K562 (cell line): ENCODE data around the gene CPLANE2. TPM values are rescaled to one million over a fixed set of nuclear protein-coding genes. Genes with fewer than 3 reads are reported as not detected.
A peak's percentile ranks its signal among the peaks of the same experiment; 100 is the strongest.

Source experiments
- ATAC-seq: fragments of 200-7000 bp; cut with Tn5 transposase; 3 replicates; pipeline ENCODE4 v1.9.1; 2020; ENCODE audit warnings: moderate library complexity
- BruUV-seq: library from RNA; stranded (reverse); fragments of 400-500 nt; replicated peaks from 2 replicates; lab custom pipeline; 2021; lab: Mats Ljungman, UMichigan
- CTCF ChIA-PET: fragments of 300-600 bp; formaldehyde crosslinking; extraction: SDS; loops from one replicate; lab custom pipeline; 2021; ENCODE audit warnings: low intra/inter-chr PET ratio; lab: Yijun Ruan, JAX
- POLR2A ChIA-PET: fragments of 300-600, 350-650 bp; sonication (Branson Sonifier 250); formaldehyde crosslinking; extraction: SDS; loops from one replicate; lab custom pipeline; 2021; ENCODE audit warnings: antibody characterized with exemption, inconsistent platforms; lab: Yijun Ruan, JAX
- DNase-seq, 4 experiments: peaks; one replicate each; pipeline versions ENCODE4 v3.0.0 to v3.0.0-alpha.2; 2011 to 2018; ENCODE audit warnings: low spot score in 3 of 4, mixed read lengths in 3 of 4; ENCODE audit errors: extremely low read depth in 1 of 4
- FAIRE-seq: peaks from 2 replicates; lab custom pipeline; 2011; peaks lifted over from hg19 to GRCh38; lab: Jason Lieb, UNC
- H2AFZ ChIP-seq: 2 replicates; pipeline ENCODE4 v1.6.0; 2011; ENCODE audit warnings: low read depth, low read length, control low read depth, inconsistent platforms
- H3K27ac ChIP-seq: fragments of 200-600 bp; 3 replicates; pipeline ENCODE4 v1.8.0; 2011; ENCODE audit warnings: low read depth, mild to moderate bottlenecking, control low read depth, inconsistent platforms, low read length, moderate library complexity, mixed read lengths; ENCODE audit errors: extremely low read depth
- H3K27me3 ChIP-seq, 2 experiments: fragments of 300-600 bp in 1 of 2; 2 replicates in 1 of 2; 3 replicates in 1 of 2; pipeline versions ENCODE4 v1.6.0 to v1.8.0; 2011; ENCODE audit warnings: inconsistent platforms in 2 of 2, low read length in 2 of 2, mild to moderate bottlenecking in 1 of 2, mixed read lengths in 1 of 2, moderate library complexity in 1 of 2; ENCODE audit not compliant: control insufficient read depth in 2 of 2, insufficient read depth in 2 of 2
- H3K36me3 ChIP-seq: fragments of 300-600 bp; 3 replicates; pipeline ENCODE4 v1.8.0; 2011; ENCODE audit warnings: mild to moderate bottlenecking, low read length, inconsistent platforms; ENCODE audit not compliant: control insufficient read depth, insufficient read depth
- H3K4me1 ChIP-seq, 2 experiments: fragments of 200-600 bp in 1 of 2; replicated peaks in 1 of 2; 2 replicates in 1 of 2; 3 replicates in 1 of 2; pipeline versions ENCODE4 v1.5.1 to v1.8.0; 2011; ENCODE audit warnings: inconsistent platforms in 2 of 2, low read length in 2 of 2, mild to moderate bottlenecking in 1 of 2, mixed read lengths in 1 of 2, moderate library complexity in 1 of 2; ENCODE audit not compliant: control insufficient read depth in 2 of 2, insufficient read depth in 2 of 2
- H3K4me2 ChIP-seq: 2 replicates; pipeline ENCODE4 v1.6.1; 2011; ENCODE audit warnings: low read length, control low read depth, inconsistent platforms, mixed read lengths; ENCODE audit not compliant: insufficient read depth
- H3K4me3 ChIP-seq: fragments of 200-600 bp; sonication (generic), shearing (Covaris generic); 2 replicates; pipeline ENCODE4 v1.5.1; 2016; ENCODE audit warnings: control low read depth, inconsistent platforms
- H3K79me2 ChIP-seq: fragments of 200-600 bp; 3 replicates; pipeline ENCODE4 v1.8.0; 2011; ENCODE audit warnings: low read length, inconsistent platforms; ENCODE audit not compliant: control insufficient read depth, insufficient read depth
- H3K9ac ChIP-seq, 2 experiments: 2 replicates each; pipeline versions ENCODE4 v1.6.0 to v1.6.1; 2011; ENCODE audit warnings: low read depth in 2 of 2, low read length in 2 of 2, control low read depth in 1 of 2, inconsistent platforms in 1 of 2, mild to moderate bottlenecking in 1 of 2, mixed read lengths in 1 of 2; ENCODE audit not compliant: insufficient read depth in 1 of 2
- H3K9me1 ChIP-seq: one replicate; pipeline ENCODE4 v1.6.0; 2011; ENCODE audit warnings: inconsistent platforms, mild to moderate bottlenecking, low read length, moderate library complexity; ENCODE audit not compliant: control insufficient read depth, insufficient read depth
- H3K9me3 ChIP-seq: replicated peaks from 2 replicates; pipeline ENCODE4 v1.5.1; 2011; ENCODE audit warnings: low read depth, low read length, inconsistent platforms; ENCODE audit not compliant: control insufficient read depth, insufficient read depth
- H4K20me1 ChIP-seq: replicated peaks from 2 replicates; pipeline ENCODE4 v1.6.1; 2011; ENCODE audit warnings: low read length, inconsistent platforms, mixed read lengths; ENCODE audit not compliant: control insufficient read depth, insufficient read depth
- ARNT ChIP-seq, 2 experiments: fragments of 450-650 bp; IDR thresholded peaks; 2 replicates each; pipeline ENCODE4 v1.6.1; 2016; ENCODE audit warnings: mild to moderate bottlenecking in 1 of 2
- BRD4 ChIP-seq: fragments of 200-600 bp; sonication (generic); IDR thresholded peaks from 2 replicates; pipeline ENCODE4 v1.6.1; 2017; ENCODE audit warnings: inconsistent platforms
- DACH1 ChIP-seq: fragments of 450-650 bp; IDR thresholded peaks from 2 replicates; pipeline ENCODE4 v1.6.1; 2018; ENCODE audit not compliant: partially characterized antibody
- EGR1 ChIP-seq: fragments of 450-650 bp; conservative IDR thresholded peaks from 2 replicates; pipeline ENCODE4 v1.6.1; 2017; ENCODE audit warnings: mild to moderate bottlenecking
- ESRRA ChIP-seq: fragments of 450-650 bp; IDR thresholded peaks from 2 replicates; pipeline ENCODE4 v1.6.1; 2014; ENCODE audit warnings: low read depth, mild to moderate bottlenecking, moderate library complexity, borderline replicate concordance
- GABPA ChIP-seq: fragments of 200-800 bp; sonication (Bioruptor generic); conservative IDR thresholded peaks from 2 replicates; pipeline ENCODE4 v1.6.1; 2016; ENCODE audit warnings: low read depth, missing genetic modification characterization, missing compliant biosample characterization
- GABPB2 ChIP-seq: fragments of 250-450 bp; sonication (Bioruptor Pico); conservative IDR thresholded peaks from 2 replicates; pipeline ENCODE4 v1.5.1; 2021; ENCODE audit warnings: mild to moderate bottlenecking
- HDGF ChIP-seq: fragments of 450-650 bp; IDR thresholded peaks from 2 replicates; pipeline ENCODE4 v1.6.1; 2016
- HOMEZ ChIP-seq: fragments of 250-450 bp; sonication (Bioruptor Pico); IDR thresholded peaks from 2 replicates; pipeline ENCODE4 v1.4.0; 2020; ENCODE audit warnings: mild to moderate bottlenecking, moderate library complexity
- MAFF ChIP-seq: IDR thresholded peaks from 2 replicates; pipeline ENCODE4 v1.6.1; 2012; ENCODE audit warnings: low read length, improper control_type of control experiment
- MYBL2 ChIP-seq, 2 experiments: fragments of 450-650 bp in 1 of 2; sonication (generic) in 1 of 2; formaldehyde crosslinking in 1 of 2; IDR thresholded peaks; 2 replicates each; pipeline versions ENCODE4 v1.6.1 to v1.8.1; 2017 to 2022; ENCODE audit warnings: borderline replicate concordance in 1 of 2, inconsistent platforms in 1 of 2, low read depth in 1 of 2, mild to moderate bottlenecking in 1 of 2, missing genetic modification reagents in 1 of 2, moderate library complexity in 1 of 2
- NFE2L1 ChIP-seq: fragments of 450-650 bp; IDR thresholded peaks from 2 replicates; pipeline ENCODE4 v1.6.1; 2016; ENCODE audit warnings: missing genetic modification characterization, low read depth, mild to moderate bottlenecking, missing compliant biosample characterization, moderate library complexity, borderline replicate concordance
- PTBP1 ChIP-seq: fragments of 200-400 bp; formaldehyde crosslinking; IDR thresholded peaks from 2 replicates; pipeline ENCODE4 v1.6.1; 2017; ENCODE audit warnings: low read depth, low read length
- RBM22 ChIP-seq: fragments of 200-400 bp; formaldehyde crosslinking; IDR thresholded peaks from 2 replicates; pipeline ENCODE4 v1.6.1; 2018; ENCODE audit warnings: low read length, low read depth; ENCODE audit not compliant: poor library complexity, severe bottlenecking
- RBM39 ChIP-seq: fragments of 200-400 bp; formaldehyde crosslinking; optimal IDR thresholded peaks from 2 replicates; pipeline ENCODE3; 2018; ENCODE audit warnings: low read depth, low read length
- RFX1 ChIP-seq: fragments of 450-650 bp; IDR thresholded peaks from 2 replicates; pipeline ENCODE4 v1.6.1; 2016; ENCODE audit warnings: mild to moderate bottlenecking, moderate library complexity
- RHOXF2B ChIP-seq: fragments of 250-450 bp; sonication (Bioruptor Pico); conservative IDR thresholded peaks from 2 replicates; pipeline ENCODE4 v1.5.1; 2021
- RNF2 ChIP-seq: sonication (generic); IDR thresholded peaks from 2 replicates; pipeline ENCODE4 v1.6.1; 2016
- SP1 ChIP-seq: sonication (generic); formaldehyde crosslinking; IDR thresholded peaks from 2 replicates; pipeline ENCODE4 v1.8.1; 2022; ENCODE audit warnings: mild to moderate bottlenecking, missing genetic modification reagents
- SRSF1 ChIP-seq: fragments of 200-400 bp; formaldehyde crosslinking; IDR thresholded peaks from 2 replicates; pipeline ENCODE4 v1.6.1; 2017; ENCODE audit warnings: mild to moderate bottlenecking, low read depth, low read length, moderate library complexity
- SUPT5H ChIP-seq: fragments of 450-650 bp; IDR thresholded peaks from 2 replicates; pipeline ENCODE4 v1.6.1; 2016
- YBX1 ChIP-seq: fragments of 450-650 bp; IDR thresholded peaks from 2 replicates; pipeline ENCODE4 v1.7.1; 2016; ENCODE audit warnings: mild to moderate bottlenecking
- ZBTB1 ChIP-seq: sonication (generic); formaldehyde crosslinking; IDR thresholded peaks from 2 replicates; pipeline ENCODE4 v1.8.1; 2023; ENCODE audit warnings: missing genetic modification reagents, low read depth, mild to moderate bottlenecking, borderline replicate concordance
- ZNF224 ChIP-seq: sonication (generic); formaldehyde crosslinking; IDR thresholded peaks from 2 replicates; pipeline ENCODE4 v1.8.0; 2022; ENCODE audit warnings: mild to moderate bottlenecking, missing genetic modification reagents
- WGBS: fragments of 100-300 bp; shearing (Covaris generic); methylation state at CpG from one replicate; pipeline ENCODE4 v1.1.6; 2016; ENCODE audit warnings: low coverage, mixed read lengths; ENCODE audit not compliant: insufficient coverage; ENCODE audit errors: missing lambda C conversion rate; 5-methylcytosine and 5-hydroxymethylcytosine counted together
- in situ Hi-C: fragments of 300-500 bp; cut with MboI; formaldehyde crosslinking; loops from 4 replicates; pipeline ENCODE4 v1.15.0; 2018; ENCODE audit warnings: inconsistent platforms, mixed read lengths
- intact Hi-C: fragments of 100-400 bp; cut with micrococcal nuclease; formaldehyde crosslinking; loops from 2 replicates; pipeline ENCODE4 v1.14.2; 2022
- polyA plus RNA-seq, 8 experiments: library from polyadenylated mRNA; depleted of rRNA in 4 of 8; stranded (reverse) in 5 of 8; unstranded in 3 of 8; fragments of >200 nt; fragmentation: Nextera tagmentation in 2 of 8; fragmentation: Illumina TruSeq in 1 of 8; extraction: Ambion mirVana in 2 of 8; extraction: Trizol in 1 of 8; gene quantifications; 2 replicates each; pipeline versions ENCODE4 v1.2.1 to v1.2.3, GENCODE V29; 2011 to 2014; ENCODE audit warnings: inconsistent platforms in 1 of 8, missing spikeins in 1 of 8
- total RNA-seq, 7 experiments: library from RNA; depleted of rRNA in 6 of 7; stranded (reverse); fragments of >200 nt in 6 of 7; fragmentation: Illumina TruSeq in 2 of 7; extraction: Trizol in 2 of 7; gene quantifications; 2 replicates each; pipeline versions ENCODE4 v1.2.1 to v1.2.3, GENCODE V29; 2011 to 2021; ENCODE audit warnings: low replicate concordance in 1 of 7

CPLANE2 gene
- total and polyA plus RNA-seq, 9 of the 15 experiments (the other 6 are each of a cell fraction or from before 2014, with no cell fraction given) = 0.17 to 20.9 (median 8.1) TPM

- H3K4me2 ChIP-seq = no peak overlapping the region
- H3K79me2 ChIP-seq = peaks cover 6% of the 10 kb centered on the region; the same call in 1 of the 3 replicates
- DNase-seq (no peak), FAIRE-seq (no peak), ATAC-seq (peak; percentile 17; the same call in 2 of the 3 replicates)
- H3K27me3 ChIP-seq = no peaks in the 10 kb centered on the region
- POLR2A ChIA-PET = interaction anchor here (0.6 to 1.6 kb wide), 7 partner anchors 9 to 165 kb away, joined by 3 to 6 read pairs (median 4); no protein-coding TSS in a partner anchor
- peak overlapping the region in 1 of 2 experiments; percentile 33; a peak in 1 of 4 replicates for H3K9ac ChIP-seq
- no peak overlapping the region for H3K4me3 ChIP-seq
- H3K9me3 ChIP-seq = no peaks in the 10 kb centered on the region
- CTCF ChIA-PET = interaction anchor here (0.9 to 2.7 kb wide), 8 partner anchors 39 to 236 kb away, joined by 3 to 38 read pairs (median 6); partner anchors contain the start of gene FAM131C
- H3K4me1 ChIP-seq = peaks cover 13 to 42% of the 10 kb centered on the region in 2 experiments
- H3K27ac ChIP-seq = no peak overlapping the region
- 42% methylated on average over 8 of the region's 8 CpGs for WGBS
- intact Hi-C loops = loop anchor here (1.0 to 5.0 kb wide), 5 partner anchors 38 to 165 kb away; partner anchors contain the start of gene FBXO42
- peaks cover 28% of the 10 kb centered on the region for H3K36me3 ChIP-seq
- BruUV-seq = no TSS peak
- H4K20me1 ChIP-seq = no peaks in the 10 kb centered on the region
- peaks cover 7% of the 10 kb centered on the region for H3K9me1 ChIP-seq
- in situ Hi-C loops = loop anchor here (5.0 kb wide), 1 partner anchor 162 kb away; no protein-coding TSS in a partner anchor
- no peak overlapping the region for H2AFZ ChIP-seq
- TF ChIP-seq MYBL2 (IDR thresholded peaks at IDR 0.05; ENCODE audit: low read depth) (no peak), MYBL2 (CRISPR knock-in tag; IDR thresholded peaks at IDR 0.05; ENCODE audit: borderline replicate concordance) (no peak), BRD4 (no peak), SUPT5H (peak; percentile 31; the same call in 1 of the 2 replicates), DACH1 (no peak), GABPA (no peak), MAFF (no peak), HDGF (no peak), PTBP1 (no peak), ZNF224 (CRISPR knock-in tag) (no peak), ZBTB1 (CRISPR knock-in tag) (peak; percentile 69; the same call in 1 of the 2 replicates), EGR1 (no peak), RNF2 (no peak), RBM39 (no peak), HOMEZ (CRISPR knock-in tag) (no peak), GABPB2 (no peak), NFE2L1 (tag) (no peak), RHOXF2B (CRISPR knock-in tag) (no peak), RFX1 (peak; percentile 21; the same call in 1 of the 2 replicates), ARNT (IDR thresholded peaks at IDR 0.05) (0 out of 4 replicates have a peak, but pooled peaks of 1 of the 2 experiments have one; percentile 11), SP1 (CRISPR knock-in tag) (no peak), SRSF1 (no peak), ESRRA (0 out of 2 replicates have a peak, but pooled peaks have one; percentile 7), YBX1 (no peak), RBM22 (peak; percentile 57)
Measured at GRCh38 chr1:16244650-16245285, 7.8 kb upstream of the CPLANE2 start.
